DOHH2 (cell line): ENCODE data around the gene TTYH2.

Experiments used
- H3F3A ChIP-seq: fragments of 200-600 bp; sonication (generic), shearing (Covaris generic); 2 replicates; pipeline ENCODE4 v1.6.0; 2016; ENCODE audit warnings: antibody characterized with exemption, mild to moderate bottlenecking; ENCODE audit not compliant: control insufficient read depth, insufficient read depth
- H3K27ac ChIP-seq: fragments of 200-600 bp; sonication (generic); 2 replicates; pipeline ENCODE4 v1.5.1; 2014; ENCODE audit warnings: low read depth, mild to moderate bottlenecking, low read length, moderate library complexity
- H3K27me3 ChIP-seq: fragments of 200-600 bp; sonication (generic); 2 replicates; pipeline ENCODE4 v1.6.1; 2014; ENCODE audit warnings: mild to moderate bottlenecking, low read length, mixed read lengths; ENCODE audit not compliant: control insufficient read depth
- H3K36me3 ChIP-seq: fragments of 200-600 bp; sonication (generic); 2 replicates; pipeline ENCODE4 v1.6.1; 2014; ENCODE audit warnings: mild to moderate bottlenecking, low read length, moderate library complexity, mixed read lengths; ENCODE audit not compliant: control insufficient read depth
- H3K4me1 ChIP-seq: fragments of 200-600 bp; sonication (generic); 2 replicates; pipeline ENCODE4 v1.6.1; 2014; ENCODE audit warnings: mild to moderate bottlenecking, low read length, mixed read lengths; ENCODE audit not compliant: control insufficient read depth
- H3K4me2 ChIP-seq: fragments of 200-600 bp; sonication (generic); 2 replicates; pipeline ENCODE4 v1.6.0; 2014; ENCODE audit warnings: mild to moderate bottlenecking, low read length, moderate library complexity
- H3K4me3 ChIP-seq: fragments of 200-600 bp; sonication (generic); 2 replicates; pipeline ENCODE4 v1.5.1; 2014; ENCODE audit warnings: mild to moderate bottlenecking, low read length, mixed read lengths
- H3K79me2 ChIP-seq: fragments of 200-600 bp; sonication (generic); 2 replicates; pipeline ENCODE4 v1.6.1; 2014; ENCODE audit warnings: mild to moderate bottlenecking, low read length, mixed read lengths; ENCODE audit not compliant: control insufficient read depth
- H3K9me2 ChIP-seq: fragments of 200-600 bp; sonication (generic); replicated peaks from 2 replicates; pipeline ENCODE4 v1.6.1; 2014; ENCODE audit warnings: mild to moderate bottlenecking, low read length, mixed read lengths; ENCODE audit not compliant: control insufficient read depth
- H3K9me3 ChIP-seq: fragments of 200-600 bp; sonication (generic); 2 replicates; pipeline ENCODE4 v1.6.1; 2014; ENCODE audit warnings: antibody characterized with exemption, low read length, mixed read lengths; ENCODE audit not compliant: control insufficient read depth, insufficient read depth
- H4K20me1 ChIP-seq: fragments of 200-600 bp; sonication (generic); 2 replicates; pipeline ENCODE4 v1.6.0; 2014; ENCODE audit warnings: low read depth, mild to moderate bottlenecking, antibody characterized with exemption, low read length, moderate library complexity; ENCODE audit not compliant: control insufficient read depth, insufficient read depth
- EZH2phosphoT487 ChIP-seq: fragments of 200-600 bp; sonication (generic); IDR thresholded peaks from 2 replicates; pipeline ENCODE4 v1.6.1; 2017; ENCODE audit warnings: borderline replicate concordance, mild to moderate bottlenecking, antibody characterized with exemption, low read length, moderate library complexity, mixed read lengths
- TF ChIP-seq, protein P1 (sequence below): fragments of 200-600 bp; sonication (generic); IDR thresholded peaks from one replicate; pipeline ENCODE4 v1.5.1; 2014; ENCODE audit warnings: antibody characterized with exemption, mild to moderate bottlenecking, low read depth, low read length; ENCODE audit not compliant: poor library complexity, severe bottlenecking

TTYH2 gene

DNA sequence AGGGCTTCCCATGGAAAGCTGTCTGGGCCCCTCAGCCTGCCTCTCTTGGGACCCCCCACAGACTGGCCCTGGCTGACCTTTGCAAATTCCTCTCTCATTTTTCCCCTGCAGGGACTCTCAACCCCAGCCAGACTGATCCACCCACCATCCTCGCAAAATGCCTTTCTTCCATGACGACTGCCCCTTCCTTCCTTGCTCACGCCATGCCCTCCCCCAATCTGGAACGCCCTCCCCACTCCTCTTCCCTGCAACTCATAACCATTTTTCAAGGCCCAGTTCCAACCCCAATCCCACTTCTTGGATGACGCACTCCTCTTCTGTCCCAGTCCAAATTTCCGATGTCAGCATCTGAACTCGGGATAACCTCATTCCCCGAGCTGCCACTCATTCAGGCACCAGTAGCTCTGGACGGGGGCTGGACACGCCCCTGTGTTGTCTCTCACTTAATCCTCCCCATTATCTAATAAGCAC, 59.4 kb downstream of the TTYH2 start:
- no peak overlapping the region for H3K27ac ChIP-seq

DNA sequence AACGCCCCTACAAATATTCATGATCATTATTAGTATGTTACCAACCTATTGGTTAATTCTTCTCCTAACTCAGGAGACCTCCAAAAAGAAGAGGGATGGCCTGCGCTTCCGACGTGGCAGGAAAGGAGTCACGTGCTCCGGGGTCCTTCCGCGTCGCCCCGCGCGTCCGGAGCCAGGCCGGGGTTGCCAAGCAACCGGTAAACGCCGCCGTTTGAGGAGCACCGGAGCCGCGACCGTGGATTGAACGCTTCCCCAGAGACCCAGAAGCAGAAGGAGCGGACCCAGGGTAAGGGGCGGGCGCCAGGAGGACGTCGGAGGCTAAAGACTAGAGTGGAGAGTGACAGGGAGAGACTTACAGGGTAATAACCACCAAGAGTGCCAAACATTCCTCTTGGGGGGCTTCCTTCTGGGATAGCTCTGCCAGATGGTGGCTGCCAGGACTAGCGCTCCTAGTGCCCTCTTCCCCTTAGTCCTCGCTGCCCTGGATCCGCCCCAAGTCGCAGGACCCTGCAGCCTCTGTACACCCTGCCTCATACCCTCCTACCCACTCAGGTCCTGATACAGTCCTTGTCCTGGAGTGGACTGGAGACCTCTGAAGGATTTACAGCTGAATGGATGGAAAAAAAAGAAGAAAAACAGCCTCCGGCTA, 60.8 kb downstream of the TTYH2 start, which contains the start of gene DNAI2:
Gene DNAI2 (plus strand): TSS at position 175 of the 649 bp plus-strand sequence. CDS start 7,584 bp downstream, outside the sequence.
- Histone ChIP-seq H3K4me2 (no peak within 1 kb of the TSS), H3F3A (no peaks in the 10 kb centered on the region), H3K4me3 (no peak within 1 kb of the TSS)

More for the DNA sequence above, 59.4 kb downstream of the TTYH2 start:
- Histone ChIP-seq H3K4me3 (no peak overlapping the region), H3K79me2 (no peaks in the 10 kb centered on the region), H3K4me2 (no peak overlapping the region), H3K36me3 (no peaks in the 10 kb centered on the region), H3K27me3 (peaks cover 4% of the 10 kb centered on the region), H3K9me3 (no peaks in the 10 kb centered on the region), H3K9me2 (no peaks in the 10 kb centered on the region), H4K20me1 (no peaks in the 10 kb centered on the region), H3K4me1 (no peaks in the 10 kb centered on the region), H3F3A (no peaks in the 10 kb centered on the region)
- no peak for TF ChIP-seq EZH2phosphoT487
- TF ChIP-seq, protein P1, sequence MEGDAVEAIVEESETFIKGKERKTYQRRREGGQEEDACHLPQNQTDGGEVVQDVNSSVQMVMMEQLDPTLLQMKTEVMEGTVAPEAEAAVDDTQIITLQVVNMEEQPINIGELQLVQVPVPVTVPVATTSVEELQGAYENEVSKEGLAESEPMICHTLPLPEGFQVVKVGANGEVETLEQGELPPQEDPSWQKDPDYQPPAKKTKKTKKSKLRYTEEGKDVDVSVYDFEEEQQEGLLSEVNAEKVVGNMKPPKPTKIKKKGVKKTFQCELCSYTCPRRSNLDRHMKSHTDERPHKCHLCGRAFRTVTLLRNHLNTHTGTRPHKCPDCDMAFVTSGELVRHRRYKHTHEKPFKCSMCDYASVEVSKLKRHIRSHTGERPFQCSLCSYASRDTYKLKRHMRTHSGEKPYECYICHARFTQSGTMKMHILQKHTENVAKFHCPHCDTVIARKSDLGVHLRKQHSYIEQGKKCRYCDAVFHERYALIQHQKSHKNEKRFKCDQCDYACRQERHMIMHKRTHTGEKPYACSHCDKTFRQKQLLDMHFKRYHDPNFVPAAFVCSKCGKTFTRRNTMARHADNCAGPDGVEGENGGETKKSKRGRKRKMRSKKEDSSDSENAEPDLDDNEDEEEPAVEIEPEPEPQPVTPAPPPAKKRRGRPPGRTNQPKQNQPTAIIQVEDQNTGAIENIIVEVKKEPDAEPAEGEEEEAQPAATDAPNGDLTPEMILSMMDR: no peak

DNA sequence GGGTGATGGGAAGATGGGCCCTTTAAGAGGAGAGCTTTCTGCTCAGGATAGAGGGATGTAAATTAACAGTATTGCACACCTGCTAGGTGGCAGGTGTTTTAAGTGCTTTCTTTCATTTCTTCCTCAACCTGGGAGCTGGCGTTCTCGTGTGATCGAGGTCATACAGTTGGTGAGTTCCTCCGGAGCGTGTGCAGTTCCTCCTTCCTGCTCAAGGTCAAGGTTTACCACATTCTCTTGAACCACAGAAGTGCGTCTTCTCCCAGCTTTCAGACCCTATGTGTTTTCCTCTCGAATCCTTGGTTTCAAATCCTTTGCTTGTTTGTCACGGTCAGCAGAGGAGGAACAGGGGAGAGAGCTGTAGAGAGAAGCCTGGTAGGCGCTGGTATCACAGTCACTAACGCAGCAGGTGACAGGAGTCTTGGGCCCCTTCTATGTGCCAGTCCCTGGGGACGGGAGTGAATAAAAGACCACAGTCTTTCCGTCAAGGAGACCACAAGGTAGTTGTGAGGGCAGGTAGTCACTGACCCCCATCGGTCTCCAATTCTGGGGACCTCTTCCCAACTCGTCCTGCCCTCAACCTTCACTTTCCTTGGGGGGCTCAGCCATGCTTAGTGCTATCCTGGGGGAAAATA, 61.5 kb downstream of the TTYH2 start:
- H3K27me3 ChIP-seq: peaks cover 4% of the 10 kb centered on the region
- H3K9me3 ChIP-seq: no peaks in the 10 kb centered on the region
- no peaks in the 10 kb centered on the region for H3K36me3 ChIP-seq
- H3K79me2 ChIP-seq: no peaks in the 10 kb centered on the region
- no peaks in the 10 kb centered on the region for H3K9me2 ChIP-seq
- H4K20me1 ChIP-seq: no peaks in the 10 kb centered on the region
- TF ChIP-seq EZH2phosphoT487: no peak
- TF ChIP-seq, protein P1: no peak
- H3F3A ChIP-seq: no peaks in the 10 kb centered on the region
- H3K4me3 ChIP-seq: no peak overlapping the region
- H3K4me2 ChIP-seq: no peak overlapping the region
- no peak overlapping the region for H3K27ac ChIP-seq
- no peaks in the 10 kb centered on the region for H3K4me1 ChIP-seq

More for the DNA sequence above, 60.8 kb downstream of the TTYH2 start, which contains the start of gene DNAI2:
- no peaks in the 10 kb centered on the region for H3K9me3 ChIP-seq
- no peaks in the 10 kb centered on the region for H3K9me2 ChIP-seq
- no peak within 1 kb of the TSS for H3K27ac ChIP-seq
- no peaks in the 10 kb centered on the region for H3K79me2 ChIP-seq
- H4K20me1 ChIP-seq: no peaks in the 10 kb centered on the region
- no peaks in the 10 kb centered on the region for H3K36me3 ChIP-seq
- peaks cover 4% of the 10 kb centered on the region for H3K27me3 ChIP-seq
- TF ChIP-seq EZH2phosphoT487: no peak
- TF ChIP-seq, protein P1: no peak
- no peaks in the 10 kb centered on the region for H3K4me1 ChIP-seq
